NCI-H1694 treated with DMSO at 0.1 percent for 48 hours (cell line): ENCODE results near the gene SCNN1B.
"Not testable (repeated sequence)": the region's sequence is repeated elsewhere in the genome, so short reads cannot be mapped to it uniquely, and the experiment has no call there.

ENCODE experiments used
- DNase-seq: peaks from one replicate; lab custom pipeline; 2025; lab: John Stamatoyannopoulos, UW

Gene SCNN1B

GRCh38 chr16:23288726-23289512 lies 13.2 kb upstream of the SCNN1B start:
- DNase-seq, result no peak

- DNase-seq, result no peak
These were observed 11.7 kb upstream of the SCNN1B start for GRCh38 chr16:23290189-23291062.

GRCh38 chr16:23293016-23293415 lies 9.1 kb upstream of the SCNN1B start:
- no peak for DNase-seq

GRCh38 chr16:23294260-23294659 lies 7.8 kb upstream of the SCNN1B start:
- DNase-seq, result no peak

- peak; percentile 2 for DNase-seq
These were observed 5.1 kb upstream of the SCNN1B start for GRCh38 chr16:23296994-23297393.

- no peak for DNase-seq
These were observed 3.7 kb upstream of the SCNN1B start for GRCh38 chr16:23298290-23298915.

GRCh38 chr16:23299815-23300214 lies 2.3 kb upstream of the SCNN1B start:
- not testable (repeated sequence) for DNase-seq

- no peak for DNase-seq
These were observed 654 bp upstream of the SCNN1B start for GRCh38 chr16:23301251-23302044.

- no peak for DNase-seq
These were observed 1.6 kb downstream of the SCNN1B start for GRCh38 chr16:23303685-23304084.

- no peak for DNase-seq
These were observed 2.5 kb downstream of the SCNN1B start for GRCh38 chr16:23304620-23305019.

- DNase-seq, result no peak
These were observed 4.3 kb downstream of the SCNN1B start for GRCh38 chr16:23306199-23307100.

- DNase-seq, result no peak
These were observed 8.1 kb downstream of the SCNN1B start for GRCh38 chr16:23310217-23310616.

GRCh38 chr16:23310744-23311143 lies 8.6 kb downstream of the SCNN1B start:
- no peak for DNase-seq

GRCh38 chr16:23316232-23316631 lies 14.1 kb downstream of the SCNN1B start:
- no peak for DNase-seq

- no peak for DNase-seq
These were observed 14.6 kb downstream of the SCNN1B start for GRCh38 chr16:23316634-23317265.

- DNase-seq, result peak; percentile 42
These were observed 15.2 kb downstream of the SCNN1B start for GRCh38 chr16:23317266-23317661.

GRCh38 chr16:23317751-23318150 lies 15.6 kb downstream of the SCNN1B start:
- no peak for DNase-seq

GRCh38 chr16:23318639-23319038 lies 16.5 kb downstream of the SCNN1B start:
- no peak for DNase-seq

GRCh38 chr16:23319861-23320615 lies 17.9 kb downstream of the SCNN1B start:
- no peak for DNase-seq

GRCh38 chr16:23320693-23321092 lies 18.6 kb downstream of the SCNN1B start:
- DNase-seq, result no peak
